Liver (tissue), 9 donors: ENCODE measurements around the gene TLR9. TPM values are rescaled to one million over a fixed set of nuclear protein-coding genes. Genes with fewer than 3 reads are reported as not detected.

Source experiments
- DNase-seq: peaks from one replicate; pipeline ENCODE4 v3.0.0-alpha.2; 2017; ENCODE audit warnings: low spot score
- H3K27ac ChIP-seq, 2 donors: one replicate each; pipeline ENCODE4 v1.7.0; 2013; ENCODE audit warnings: inconsistent platforms in 2 of 2, low read length in 2 of 2, control low read depth in 1 of 2, low read depth in 1 of 2, mild to moderate bottlenecking in 1 of 2
- H3K27me3 ChIP-seq, 4 donors: one replicate each; pipeline versions ENCODE4 v1.6.1 to v1.7.0; 2013; ENCODE audit warnings: low read length in 3 of 4, inconsistent platforms in 1 of 4, mild to moderate bottlenecking in 1 of 4, moderate library complexity in 1 of 4; ENCODE audit not compliant: control insufficient read depth in 4 of 4, insufficient read depth in 4 of 4
- H3K36me3 ChIP-seq, 4 donors: one replicate each; pipeline versions ENCODE4 v1.6.1 to v1.7.0; 2013; ENCODE audit warnings: low read length in 3 of 4, mild to moderate bottlenecking in 3 of 4, low read depth in 1 of 4, moderate library complexity in 1 of 4; ENCODE audit not compliant: control insufficient read depth in 4 of 4, insufficient read depth in 3 of 4
- H3K4me1 ChIP-seq, 4 donors: one replicate each; pipeline versions ENCODE4 v1.6.1 to v1.7.0; 2013; ENCODE audit warnings: low read length in 3 of 4, mild to moderate bottlenecking in 3 of 4, moderate library complexity in 1 of 4; ENCODE audit not compliant: control insufficient read depth in 4 of 4, insufficient read depth in 4 of 4
- H3K4me3 ChIP-seq, 3 donors: one replicate each; pipeline versions ENCODE4 v1.6.1 to v1.7.0; 2013; ENCODE audit warnings: low read length in 3 of 3, control low read depth in 1 of 3, low read depth in 1 of 3, mild to moderate bottlenecking in 1 of 3
- H3K9ac ChIP-seq, 2 donors: one replicate each; pipeline ENCODE4 v1.7.0; 2013; ENCODE audit warnings: low read length in 2 of 2, mild to moderate bottlenecking in 2 of 2, moderate library complexity in 2 of 2, control low read depth in 1 of 2, low read depth in 1 of 2
- H3K9me3 ChIP-seq, 4 donors: one replicate each; pipeline versions ENCODE4 v1.6.1 to v1.7.0; 2013; ENCODE audit warnings: low read length in 3 of 4; ENCODE audit not compliant: control insufficient read depth in 4 of 4
- ATF3 ChIP-seq: IDR thresholded peaks from 2 replicates; pipeline ENCODE4 v1.6.1; 2016; ENCODE audit warnings: antibody characterized with exemption
- CTCF ChIP-seq: fragments of 150-350 bp; IDR thresholded peaks from 2 replicates; pipeline ENCODE4 v1.5.1; 2017; ENCODE audit warnings: improper control_type of control experiment, low read depth, low read length; ENCODE audit not compliant: missing input control
- EGR1 ChIP-seq, 2 donors: IDR thresholded peaks; 2 replicates each; pipeline ENCODE4 v1.6.1; 2016 to 2018; ENCODE audit warnings: antibody characterized with exemption in 2 of 2, low read depth in 2 of 2
- FOXA1 ChIP-seq: IDR thresholded peaks from 2 replicates; pipeline ENCODE4 v1.6.1; 2016; ENCODE audit warnings: antibody characterized with exemption
- GABPA ChIP-seq, 2 donors: IDR thresholded peaks in 1 of 2; conservative IDR thresholded peaks in 1 of 2; 2 replicates each; pipeline ENCODE4 v1.6.1; 2016; ENCODE audit warnings: antibody characterized with exemption in 2 of 2, mild to moderate bottlenecking in 1 of 2, moderate library complexity in 1 of 2
- HNF4A ChIP-seq, 2 donors: conservative IDR thresholded peaks; 2 replicates each; pipeline ENCODE4 v1.6.1; 2016; ENCODE audit warnings: antibody characterized with exemption in 2 of 2, mild to moderate bottlenecking in 2 of 2
- HNF4G ChIP-seq: IDR thresholded peaks from 2 replicates; pipeline ENCODE4 v1.6.1; 2016; ENCODE audit warnings: antibody characterized with exemption
- JUND ChIP-seq, 2 donors: IDR thresholded peaks; 2 replicates each; pipeline ENCODE4 v1.6.1; 2016; ENCODE audit warnings: antibody characterized with exemption in 2 of 2
- MAX ChIP-seq: IDR thresholded peaks from 2 replicates; pipeline ENCODE4 v1.6.1; 2016; ENCODE audit warnings: antibody characterized with exemption
- NR2F2 ChIP-seq: IDR thresholded peaks from 2 replicates; pipeline ENCODE4 v1.6.1; 2016; ENCODE audit warnings: antibody characterized with exemption
- RAD21 ChIP-seq, 2 donors: IDR thresholded peaks; 2 replicates each; pipeline ENCODE4 v1.6.1; 2016; ENCODE audit warnings: antibody characterized with exemption in 2 of 2, mild to moderate bottlenecking in 2 of 2
- REST ChIP-seq: IDR thresholded peaks from 2 replicates; pipeline ENCODE4 v1.6.1; 2016; ENCODE audit warnings: antibody characterized with exemption, mild to moderate bottlenecking
- RXRA ChIP-seq, 2 donors: IDR thresholded peaks; 2 replicates each; pipeline ENCODE4 v1.6.1; 2017 to 2018; ENCODE audit warnings: antibody characterized with exemption in 2 of 2, mild to moderate bottlenecking in 1 of 2
- SP1 ChIP-seq: IDR thresholded peaks from 2 replicates; pipeline ENCODE4 v1.6.1; 2018; ENCODE audit warnings: antibody characterized with exemption, mild to moderate bottlenecking
- TAF1 ChIP-seq: conservative IDR thresholded peaks from 2 replicates; pipeline ENCODE4 v1.6.1; 2016; ENCODE audit warnings: antibody characterized with exemption, mild to moderate bottlenecking
- ZBTB33 ChIP-seq: IDR thresholded peaks from 2 replicates; pipeline ENCODE4 v1.6.1; 2016; ENCODE audit warnings: antibody characterized with exemption
- WGBS: extraction: QIAGEN DNeasy Blood & Tissue Kit; methylation state at CpG from one replicate; pipeline ENCODE4 v1.1.7; 2013; 5-methylcytosine and 5-hydroxymethylcytosine counted together
- polyA plus RNA-seq, 2 donors: library from polyadenylated mRNA; stranded (reverse) in 1 of 2; unstranded in 1 of 2; fragments of 200-250 nt in 1 of 2; fragments of >200 nt in 1 of 2; fragmentation: Nextera tagmentation in 1 of 2; extraction: Ambion mirVana in 1 of 2; gene quantifications; one replicate each; pipeline versions ENCODE4 v1.2.1 to v1.2.3, GENCODE V29; 2013 to 2015
- total RNA-seq, 2 donors: library from RNA; depleted of rRNA; stranded (reverse); fragments of >200 nt; gene quantifications; one replicate each; pipeline ENCODE4 v1.2.3, GENCODE V29; 2014
- donor health status: healthy.
- donor health status: healthy.
- donor health status: healthy.
- donor health status: healthy.
- donor health status: healthy.

Gene TLR9
- total and polyA plus RNA-seq, 4 donors, result 0.02 TPM; not detected in 3

- H3K4me3 ChIP-seq, result no peak overlapping the region
- TF ChIP-seq NR2F2 (no peak), RXRA (IDR thresholded peaks at IDR 0.05) (no peak), HNF4G (no peak), FOXA1 (no peak), JUND (IDR thresholded peaks at IDR 0.05) (no peak), CTCF (no peak), ATF3 (no peak), SP1 (no peak), REST (no peak), TAF1 (no peak), HNF4A (conservative IDR thresholded peaks at IDR 0.05) (no peak), MAX (no peak), ZBTB33 (no peak), RAD21 (IDR thresholded peaks at IDR 0.05) (no peak), EGR1 (IDR thresholded peaks at IDR 0.05; ENCODE audit: low read depth in 2 of 2) (no peak)
- no peaks in the 10 kb centered on the region for H3K27me3 ChIP-seq
- 97% methylated on average over 27 of the region's 27 CpGs for WGBS
- peaks cover 0 to 16% (median 9%) of the 10 kb centered on the region in 4 donors for H3K4me1 ChIP-seq
- no peaks in the 10 kb centered on the region for H3K36me3 ChIP-seq
- DNase-seq, result no peak
- H3K9me3 ChIP-seq, result no peaks in the 10 kb centered on the region
- no peak overlapping the region for H3K27ac ChIP-seq
- H3K9ac ChIP-seq, result no peak overlapping the region
Observed at GRCh38 chr3:52221141-52221562, 4.3 kb downstream of the TLR9 start.

GRCh38 chr3:52220380-52221026 lies 4.9 kb downstream of the TLR9 start:
- 37% methylated on average over 9 of the region's 9 CpGs for WGBS
- no peak overlapping the region for H3K4me3 ChIP-seq
- TF ChIP-seq GABPA (IDR thresholded peaks at IDR 0.05 in 1 of 2, conservative IDR thresholded peaks at IDR 0.05 in 1 of 2) (no peak), HNF4A (conservative IDR thresholded peaks at IDR 0.05) (no peak), NR2F2 (no peak), REST (no peak), RXRA (IDR thresholded peaks at IDR 0.05) (peak in 1 of 2 donors; percentile 23), FOXA1 (peak; percentile 8), CTCF (peak; percentile 92), RAD21 (IDR thresholded peaks at IDR 0.05) (peak in 1 of 2 donors; percentile 89), HNF4G (no peak)

More at GRCh38 chr3:52220380-52221026, 4.9 kb downstream of the TLR9 start:
- no peak overlapping the region for H3K9ac ChIP-seq
- no peaks in the 10 kb centered on the region for H3K9me3 ChIP-seq
- DNase-seq, result peak; percentile 89
- H3K27ac ChIP-seq, result no peak overlapping the region
- no peaks in the 10 kb centered on the region for H3K27me3 ChIP-seq
- peaks cover 0 to 21% (median 10%) of the 10 kb centered on the region in 4 donors for H3K4me1 ChIP-seq
- peaks cover 0 to 4% (median 2%) of the 10 kb centered on the region in 4 donors for H3K36me3 ChIP-seq
